Thymus (tissue), 11 donors: ENCODE results near the gene HLA-C. TPM values are rescaled to one million over a fixed set of nuclear protein-coding genes. Genes with fewer than 3 reads are reported as not detected.
"Not testable (repeated sequence)": the region's sequence is repeated elsewhere in the genome, so short reads cannot be mapped to it uniquely, and the experiment has no call there.

Experiments used
- DNase-seq, 9 donors: peaks; one replicate each; pipeline ENCODE4 v3.0.0-alpha.2; 2013; ENCODE audit warnings: low spot score in 9 of 9, low read depth in 6 of 9, missing footprints in 1 of 9
- H3K27ac ChIP-seq, 2 donors: one replicate each; pipeline ENCODE4 v1.5.1; 2013; ENCODE audit warnings: control low read depth in 1 of 2, low read depth in 1 of 2, low read length in 1 of 2, mild to moderate bottlenecking in 1 of 2, moderate library complexity in 1 of 2
- H3K27me3 ChIP-seq, 2 donors: one replicate each; pipeline ENCODE4 v1.5.1; 2013; ENCODE audit warnings: low read length in 1 of 2; ENCODE audit not compliant: control insufficient read depth in 2 of 2, insufficient read depth in 1 of 2
- H3K36me3 ChIP-seq, 2 donors: one replicate each; pipeline ENCODE4 v1.5.1; 2013; ENCODE audit warnings: low read length in 1 of 2, mild to moderate bottlenecking in 1 of 2, moderate library complexity in 1 of 2; ENCODE audit not compliant: control insufficient read depth in 2 of 2, insufficient read depth in 2 of 2
- H3K4me1 ChIP-seq, 2 donors: one replicate each; pipeline ENCODE4 v1.5.1; 2013; ENCODE audit warnings: low read length in 2 of 2; ENCODE audit not compliant: control insufficient read depth in 2 of 2, insufficient read depth in 2 of 2
- H3K4me3 ChIP-seq, 2 donors: one replicate each; pipeline ENCODE4 v1.5.1; 2013; ENCODE audit warnings: low read length in 2 of 2, control low read depth in 1 of 2, mild to moderate bottlenecking in 1 of 2
- H3K9me3 ChIP-seq, 2 donors: one replicate each; pipeline ENCODE4 v1.5.1; 2013; ENCODE audit warnings: low read length in 1 of 2, mild to moderate bottlenecking in 1 of 2; ENCODE audit not compliant: control insufficient read depth in 2 of 2, insufficient read depth in 1 of 2
- WGBS: extraction: QIAGEN DNeasy Blood & Tissue Kit; methylation state at CpG from one replicate; pipeline ENCODE4 v1.1.7; 2013; 5-methylcytosine and 5-hydroxymethylcytosine counted together
- polyA plus RNA-seq: library from polyadenylated mRNA; stranded (reverse); fragments of 200-250 nt; gene quantifications from one replicate; pipeline ENCODE4 v1.2.3, GENCODE V29; 2013
- total RNA-seq: library from RNA; stranded (reverse); fragments of 120-200 nt; gene quantifications from one replicate; pipeline ENCODE4 v1.2.4, GENCODE V29; 2013
- donor health status: healthy.

HLA-C gene
- total and polyA plus RNA-seq, 2 donors, result 259 to 293 TPM

GRCh38 chr6:31267651-31268368 lies 4.1 kb downstream of the HLA-C start:
- Histone ChIP-seq H3K36me3 (peaks cover 14 to 15% of the 10 kb centered on the region in 2 donors), H3K4me3 (no peak overlapping the region), H3K4me1 (peaks cover 0 to 7% of the 10 kb centered on the region in 2 donors), H3K27me3 (no peaks in the 10 kb centered on the region), H3K27ac (no peak overlapping the region), H3K9me3 (no peaks in the 10 kb centered on the region)
- WGBS, result 68% methylated on average over 7 of the region's 7 CpGs
- DNase-seq, result no peak

GRCh38 chr6:31266567-31267360 lies 5.1 kb downstream of the HLA-C start:
- H3K27me3 ChIP-seq, result no peaks in the 10 kb centered on the region
- 50% methylated on average over 7 of the region's 7 CpGs for WGBS
- no peak for DNase-seq

GRCh38 chr6:31265926-31266325 lies 6.0 kb downstream of the HLA-C start:
- 47% methylated on average over 2 of the region's 2 CpGs for WGBS

More at GRCh38 chr6:31266567-31267360, 5.1 kb downstream of the HLA-C start:
- Histone ChIP-seq H3K4me3 (no peak overlapping the region), H3K4me1 (peaks cover 0 to 3% of the 10 kb centered on the region in 2 donors), H3K9me3 (no peaks in the 10 kb centered on the region), H3K36me3 (peaks cover 14 to 15% of the 10 kb centered on the region in 2 donors), H3K27ac (no peak overlapping the region)

GRCh38 chr6:31263346-31263933 lies 8.5 kb downstream of the HLA-C start:
- H3K4me1 ChIP-seq, H3K36me3 ChIP-seq, H3K27me3 ChIP-seq, DNase-seq, H3K9me3 ChIP-seq, H3K4me3 ChIP-seq, H3K27ac ChIP-seq: not testable (repeated sequence)
- 63% methylated on average over 5 of the region's 5 CpGs for WGBS

More at GRCh38 chr6:31265926-31266325, 6.0 kb downstream of the HLA-C start:
- H3K27ac ChIP-seq, result no peak overlapping the region
- peaks cover 0 to 3% of the 10 kb centered on the region in 2 donors for H3K4me1 ChIP-seq
- peaks cover 14 to 15% of the 10 kb centered on the region in 2 donors for H3K36me3 ChIP-seq
- DNase-seq, result no peak
- H3K4me3 ChIP-seq, result no peak overlapping the region
- H3K27me3 ChIP-seq, result no peaks in the 10 kb centered on the region
- no peaks in the 10 kb centered on the region for H3K9me3 ChIP-seq

- not testable (repeated sequence) for H3K27me3 ChIP-seq, H3K9me3 ChIP-seq, H3K4me3 ChIP-seq, H3K27ac ChIP-seq, H3K36me3 ChIP-seq, H3K4me1 ChIP-seq
- peak in 1 of 9 donors; percentile 29 for DNase-seq
- WGBS, result 60% methylated on average over 3 of the region's 3 CpGs
Measured at GRCh38 chr6:31259995-31260394, 11.9 kb downstream of the HLA-C start.

GRCh38 chr6:31252625-31253024 lies 19.3 kb downstream of the HLA-C start:
- WGBS, result 20% methylated on average over 3 of the region's 3 CpGs

GRCh38 chr6:31251261-31251660 lies 20.6 kb downstream of the HLA-C start:
- Histone ChIP-seq H3K27ac (no peak overlapping the region), H3K9me3 (no peaks in the 10 kb centered on the region), H3K4me1 (no peaks in the 10 kb centered on the region), H3K4me3 (no peak overlapping the region), H3K27me3 (no peaks in the 10 kb centered on the region), H3K36me3 (no peaks in the 10 kb centered on the region)
- no peak for DNase-seq
- 81% methylated on average over 4 of the region's 4 CpGs for WGBS

More at GRCh38 chr6:31252625-31253024, 19.3 kb downstream of the HLA-C start:
- Histone ChIP-seq H3K9me3 (no peaks in the 10 kb centered on the region), H3K27me3 (no peaks in the 10 kb centered on the region), H3K4me3 (no peak overlapping the region), H3K27ac (no peak overlapping the region), H3K4me1 (no peaks in the 10 kb centered on the region), H3K36me3 (no peaks in the 10 kb centered on the region)
- no peak for DNase-seq

- no peak for DNase-seq
- no peaks in the 10 kb centered on the region for H3K9me3 ChIP-seq
- no peaks in the 10 kb centered on the region for H3K36me3 ChIP-seq
- H3K27me3 ChIP-seq, result no peaks in the 10 kb centered on the region
- 97% methylated on average over 2 of the region's 2 CpGs for WGBS
- H3K4me1 ChIP-seq, result no peaks in the 10 kb centered on the region
- H3K27ac ChIP-seq, result no peak overlapping the region
- no peak overlapping the region for H3K4me3 ChIP-seq
Measured at GRCh38 chr6:31249184-31249583, 22.7 kb downstream of the HLA-C start.

- Histone ChIP-seq H3K36me3 (no peaks in the 10 kb centered on the region), H3K27ac (no peak overlapping the region), H3K27me3 (no peaks in the 10 kb centered on the region), H3K4me3 (no peak overlapping the region), H3K9me3 (no peaks in the 10 kb centered on the region), H3K4me1 (no peaks in the 10 kb centered on the region)
- WGBS, result 98% methylated on average over 2 of the region's 2 CpGs
- DNase-seq, result no peak
Measured at GRCh38 chr6:31247813-31248212, 24.1 kb downstream of the HLA-C start.
